Hepatic stellate cell (primary cell): ENCODE measurements around the gene EXOG.
"Not testable (repeated sequence)": the region's sequence is repeated elsewhere in the genome, so short reads cannot be mapped to it uniquely, and the experiment has no call there.

ENCODE experiments used
- DNase-seq: peaks from one replicate; pipeline ENCODE4 v3.0.0; 2011; ENCODE audit warnings: low spot score

EXOG gene

DNA sequence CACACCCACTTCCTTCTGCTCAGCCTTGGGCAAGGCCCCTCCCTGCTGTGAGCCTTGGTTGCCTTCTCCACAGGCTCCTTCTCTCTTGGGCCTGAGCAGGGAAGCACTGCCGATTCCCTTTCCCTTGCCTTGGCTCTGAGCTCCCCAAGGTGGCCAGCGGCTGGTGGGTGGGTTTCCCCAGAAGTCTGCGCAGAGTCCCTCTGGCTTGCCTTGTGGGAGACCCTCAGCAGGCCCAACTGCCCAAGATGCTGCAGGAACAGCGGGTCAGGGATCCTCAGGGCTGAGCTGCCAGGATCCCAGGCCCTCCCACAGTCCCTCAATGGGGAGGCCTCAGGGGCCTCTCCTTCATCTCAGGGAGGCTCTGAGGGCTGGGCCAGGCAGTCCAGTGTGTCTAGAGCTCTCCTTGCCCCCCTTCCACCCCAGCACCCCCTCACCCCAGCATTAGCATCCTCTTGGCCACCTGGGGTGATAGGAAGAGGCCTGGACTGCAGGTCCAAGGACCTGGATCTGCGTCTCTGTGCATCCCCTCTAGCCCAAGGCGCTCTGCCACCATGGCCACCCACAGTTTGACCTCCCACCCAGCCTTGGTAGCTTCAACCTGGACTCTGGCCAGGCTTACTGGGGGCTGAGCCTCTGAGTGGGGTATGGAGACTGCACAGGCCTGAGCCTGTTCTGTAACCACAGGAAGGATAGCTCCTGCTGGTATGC lies 68.6 kb downstream of the EXOG start:
- no peak for DNase-seq

DNA sequence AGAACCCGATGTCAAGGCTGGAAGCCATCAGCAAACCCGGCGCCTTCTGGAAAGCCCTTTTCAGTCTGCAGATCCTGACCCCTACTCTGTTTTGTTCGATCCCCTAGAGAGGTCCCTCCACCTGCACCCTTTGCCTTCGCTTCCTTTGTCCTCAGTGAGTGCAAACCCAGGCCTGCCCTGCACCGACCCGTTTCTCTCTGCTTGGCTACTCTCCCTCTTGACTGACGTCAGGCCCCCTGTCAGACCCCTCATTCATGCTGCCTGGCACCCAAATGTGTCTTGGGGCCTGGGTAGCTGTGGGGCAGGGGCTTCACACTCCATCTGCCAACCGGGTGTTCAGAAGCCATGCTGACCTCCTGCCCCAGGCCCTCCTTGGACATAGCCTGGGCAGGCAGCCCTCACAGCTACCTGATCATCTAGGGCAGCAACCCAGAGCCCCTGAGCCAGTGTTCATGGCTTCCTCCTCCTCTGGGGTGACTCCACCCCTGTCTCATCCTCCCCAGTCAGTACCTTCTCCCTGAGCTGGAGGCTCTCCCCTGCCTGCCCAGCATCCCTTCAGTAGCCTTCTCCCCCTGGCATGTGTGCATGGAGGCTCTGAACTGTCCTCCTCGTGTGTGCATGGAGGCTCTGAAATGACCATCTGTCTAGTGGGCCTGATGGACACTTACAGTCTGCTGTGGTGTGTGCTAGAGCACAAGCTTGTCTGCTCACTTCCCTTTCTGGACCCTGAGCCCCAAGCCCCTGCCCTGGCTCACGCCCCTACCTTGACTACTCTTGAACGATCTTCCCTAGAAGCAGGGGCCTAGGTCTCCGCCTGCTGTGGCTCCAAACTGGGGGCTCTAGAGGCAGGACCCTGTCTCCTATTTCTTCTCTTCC lies 69.4 kb downstream of the EXOG start:
- DNase-seq = no peak

DNA sequence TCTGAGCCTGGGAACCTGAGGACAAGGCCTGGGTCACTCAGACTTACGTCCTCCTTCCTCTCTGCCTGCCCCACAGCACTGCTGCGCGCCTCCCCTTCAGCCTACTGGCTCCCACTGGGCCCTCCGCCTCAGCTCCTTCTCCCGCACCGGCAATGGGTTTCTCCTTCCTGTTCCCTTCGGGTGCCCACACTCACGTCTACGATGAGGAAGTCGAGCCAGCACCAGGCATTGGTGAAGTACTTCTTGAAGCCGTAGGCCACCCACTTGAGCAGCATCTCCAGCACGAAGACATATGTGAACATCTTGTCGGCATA lies 70.0 kb downstream of the EXOG start:
- no peak for DNase-seq

DNA sequence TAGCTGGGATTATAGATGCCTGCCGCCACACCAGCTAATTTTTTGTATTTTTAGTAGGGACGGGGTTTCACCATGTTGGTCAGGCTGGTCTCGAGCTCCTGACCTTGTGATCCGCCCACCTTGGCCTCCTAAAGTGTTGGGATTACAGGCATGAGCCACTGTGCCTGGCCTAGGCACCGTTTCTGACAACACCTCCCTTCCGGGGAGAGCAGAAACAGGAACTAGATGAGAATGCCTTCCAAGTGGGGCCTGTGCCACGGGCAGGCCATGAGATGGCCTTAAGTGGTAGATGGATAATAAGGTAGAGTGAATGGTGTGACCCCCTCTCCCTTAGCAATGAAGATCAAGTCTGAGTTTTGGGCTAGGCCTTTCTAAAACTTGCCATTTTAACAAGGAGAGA lies 70.7 kb downstream of the EXOG start:
- not testable (repeated sequence) for DNase-seq

DNA sequence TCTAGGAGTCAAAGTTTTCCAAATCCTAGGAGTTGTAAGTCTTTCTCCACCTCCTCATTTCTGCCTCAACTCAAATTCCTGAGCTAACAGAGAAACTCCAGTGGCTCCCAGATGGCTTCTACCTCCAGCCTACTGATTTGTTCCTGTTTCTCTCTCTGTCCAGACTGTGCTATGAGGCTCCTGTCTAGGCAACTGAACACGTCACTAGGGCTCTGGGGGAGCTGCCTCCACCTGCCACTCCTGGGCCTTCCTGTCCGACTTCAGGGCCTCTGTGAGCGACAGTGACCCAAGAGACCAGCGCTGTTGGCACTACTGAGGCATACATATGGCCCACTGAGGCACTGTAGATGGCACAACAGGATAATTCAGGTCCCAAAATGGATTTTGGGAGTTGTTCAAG lies 71.4 kb downstream of the EXOG start:
- DNase-seq = no peak

DNA sequence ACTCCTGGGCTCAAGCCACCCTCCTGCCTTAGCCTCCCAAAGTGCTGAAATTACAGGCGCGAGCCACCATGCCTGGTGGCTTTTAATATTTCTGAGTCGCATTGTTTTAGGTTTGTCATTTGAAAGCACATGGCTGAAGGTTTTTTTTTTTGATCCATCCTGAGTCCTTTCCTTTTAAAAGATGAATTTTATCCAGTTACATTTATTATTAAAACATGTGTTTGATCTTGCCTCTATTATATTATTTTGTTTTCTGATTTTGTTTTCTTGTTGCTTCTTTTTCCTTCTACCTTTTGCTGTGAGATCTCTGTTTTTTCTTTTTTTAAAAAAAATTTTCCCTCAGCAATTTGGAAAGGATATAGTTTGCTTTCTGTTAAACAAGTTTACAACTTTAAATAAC lies 77.0 kb downstream of the EXOG start:
- DNase-seq = no peak

DNA sequence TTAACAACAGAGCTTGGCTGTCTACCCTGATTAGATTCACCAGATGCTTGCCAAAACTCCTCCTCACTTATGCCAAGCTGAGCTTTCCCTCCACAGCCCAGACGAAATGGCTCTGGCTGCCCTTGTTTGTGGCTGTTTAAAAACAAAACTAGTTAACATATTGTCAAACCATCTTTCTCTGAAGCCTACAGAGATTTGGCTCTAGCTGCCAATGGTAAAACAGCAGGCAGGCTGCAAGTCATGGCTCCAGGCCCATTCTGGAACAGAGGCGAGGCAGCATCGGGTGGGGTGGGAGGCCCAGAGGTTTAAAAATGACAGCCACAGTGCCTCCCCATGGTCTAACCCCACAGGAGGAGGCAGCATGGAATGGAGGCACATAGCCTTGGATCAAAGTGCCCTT lies 77.4 kb downstream of the EXOG start:
- DNase-seq = no peak

DNA sequence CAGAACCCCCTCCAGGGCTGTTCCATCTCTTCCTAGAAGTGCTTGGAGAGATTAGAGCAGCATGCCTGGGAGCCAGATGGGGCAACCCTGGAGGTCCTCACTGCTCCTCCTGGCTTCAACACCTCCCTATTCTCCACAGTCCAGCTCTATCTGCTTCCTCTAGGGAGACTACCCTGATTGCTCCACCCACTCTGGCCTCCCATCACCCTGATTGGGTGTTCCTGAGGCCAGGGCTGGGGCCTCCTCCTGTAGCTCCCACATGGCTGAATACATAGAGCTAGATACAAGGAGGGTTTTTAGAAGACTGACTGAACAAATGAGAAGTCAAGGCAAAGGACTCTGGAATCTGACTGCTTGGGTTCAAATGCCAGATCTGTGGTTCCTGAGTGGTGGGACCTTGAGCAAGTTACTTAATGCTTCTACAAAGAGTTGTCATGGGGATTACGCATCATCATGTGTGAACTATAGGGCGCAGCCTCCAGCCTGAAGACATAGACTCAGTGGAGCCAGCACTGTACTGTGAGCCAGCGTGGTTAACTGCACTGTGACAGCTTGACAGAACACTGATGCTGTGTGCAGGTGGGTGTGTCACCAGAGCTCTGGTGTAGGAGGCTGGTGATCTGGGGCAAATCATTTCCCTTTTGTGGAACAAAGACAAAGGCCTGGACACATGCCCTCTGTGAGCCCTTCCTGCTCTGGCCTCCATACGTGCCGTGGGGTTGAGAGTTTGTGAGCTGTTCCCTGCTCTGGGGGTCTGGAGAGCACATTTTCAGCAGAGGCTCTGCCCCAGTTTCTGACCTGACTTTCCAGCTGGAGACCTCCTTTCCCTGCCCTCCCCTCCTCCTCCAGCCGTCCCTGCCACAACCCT lies 78.5 kb downstream of the EXOG start:
- peak; percentile 62 for DNase-seq

DNA sequence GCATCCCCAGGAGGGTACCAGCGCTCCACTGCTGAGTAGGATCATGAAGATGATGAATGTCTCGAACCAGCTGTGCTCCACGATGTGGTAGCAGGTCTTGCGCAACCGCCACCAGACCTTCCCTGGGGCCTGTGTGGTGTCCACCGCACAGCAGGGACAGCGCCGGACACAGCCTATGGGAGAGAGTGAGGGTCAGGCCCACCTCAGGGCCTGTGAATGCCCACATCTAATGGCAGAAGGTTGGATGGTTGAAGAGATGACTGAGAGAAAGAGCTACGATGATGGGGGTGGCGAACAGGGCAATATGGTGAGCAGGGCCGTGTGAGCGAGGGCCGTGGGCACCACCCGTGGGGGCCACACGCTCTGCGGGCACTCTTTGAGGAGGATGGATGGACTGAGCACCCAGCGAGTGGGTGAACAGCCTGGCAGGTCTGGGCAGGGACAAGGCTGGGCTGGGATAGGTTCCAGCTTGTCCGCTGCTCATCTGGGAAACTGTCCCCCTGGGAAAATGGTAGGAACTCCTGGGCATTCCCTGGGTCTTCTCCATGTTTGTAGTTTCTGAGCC lies 79.2 kb downstream of the EXOG start:
- no peak for DNase-seq
